Suprapubic skin (tissue), 4 donors: ENCODE results near the gene SDS. TPM values are rescaled to one million over a fixed set of nuclear protein-coding genes. Genes with fewer than 3 reads are reported as not detected.

Experiments
- DNase-seq, 2 donors: peaks; one replicate each; pipeline ENCODE4 v3.0.0-alpha.2; 2019; ENCODE audit warnings: low spot score in 2 of 2
- H3K27ac ChIP-seq: fragments of 200-600 bp; sonication (generic); one replicate; pipeline ENCODE4 v1.5.1; 2019
- H3K27me3 ChIP-seq: fragments of 200-600 bp; sonication (generic); one replicate; pipeline ENCODE4 v1.5.1; 2019
- H3K36me3 ChIP-seq: fragments of 200-600 bp; sonication (generic); one replicate; pipeline ENCODE4 v1.5.1; 2019
- H3K4me1 ChIP-seq: fragments of 200-600 bp; sonication (generic); one replicate; pipeline ENCODE4 v1.5.1; 2019
- H3K4me3 ChIP-seq: fragments of 200-600 bp; sonication (generic); one replicate; pipeline ENCODE4 v1.5.1; 2019; ENCODE audit warnings: mild to moderate bottlenecking
- H3K9me3 ChIP-seq: fragments of 200-600 bp; sonication (generic); one replicate; pipeline ENCODE4 v1.5.1; 2019
- EP300 ChIP-seq: sonication (generic); formaldehyde crosslinking; IDR thresholded peaks from one replicate; pipeline ENCODE4 v1.6.1; 2017; ENCODE audit warnings: antibody characterized with exemption
- POLR2A ChIP-seq, 2 donors: fragments of 450-650 bp; IDR thresholded peaks; one replicate each; pipeline ENCODE4 v1.6.1; 2017; ENCODE audit warnings: antibody characterized with exemption in 2 of 2, mild to moderate bottlenecking in 2 of 2, moderate library complexity in 2 of 2
- POLR2AphosphoS5 ChIP-seq, 3 donors: sonication (generic); formaldehyde crosslinking; IDR thresholded peaks; one replicate each; pipeline ENCODE4 v1.6.1; 2017; ENCODE audit warnings: antibody characterized with exemption in 3 of 3
- WGBS: methylation state at CpG from one replicate; pipeline ENCODE4 v1.1.5; 2018; 5-methylcytosine and 5-hydroxymethylcytosine counted together
- total RNA-seq, 4 donors: library from RNA; depleted of rRNA; stranded (reverse); fragments of >200 nt; gene quantifications; one replicate each; pipeline ENCODE4 v1.1.0, GENCODE V29; 2016
- TF ChIP-seq, protein P1 (sequence below), 2 donors: fragments of 200-600 bp in 1 of 2; fragments of 450-650 bp in 1 of 2; sonication (generic) in 1 of 2; IDR thresholded peaks; one replicate each; pipeline ENCODE4 v1.5.1; 2016 to 2019; ENCODE audit warnings: antibody characterized with exemption in 2 of 2, mild to moderate bottlenecking in 1 of 2, moderate library complexity in 1 of 2

The SDS gene
- total RNA-seq, 4 donors from 2014 or later = 2.7 TPM; not detected in 3

DNA sequence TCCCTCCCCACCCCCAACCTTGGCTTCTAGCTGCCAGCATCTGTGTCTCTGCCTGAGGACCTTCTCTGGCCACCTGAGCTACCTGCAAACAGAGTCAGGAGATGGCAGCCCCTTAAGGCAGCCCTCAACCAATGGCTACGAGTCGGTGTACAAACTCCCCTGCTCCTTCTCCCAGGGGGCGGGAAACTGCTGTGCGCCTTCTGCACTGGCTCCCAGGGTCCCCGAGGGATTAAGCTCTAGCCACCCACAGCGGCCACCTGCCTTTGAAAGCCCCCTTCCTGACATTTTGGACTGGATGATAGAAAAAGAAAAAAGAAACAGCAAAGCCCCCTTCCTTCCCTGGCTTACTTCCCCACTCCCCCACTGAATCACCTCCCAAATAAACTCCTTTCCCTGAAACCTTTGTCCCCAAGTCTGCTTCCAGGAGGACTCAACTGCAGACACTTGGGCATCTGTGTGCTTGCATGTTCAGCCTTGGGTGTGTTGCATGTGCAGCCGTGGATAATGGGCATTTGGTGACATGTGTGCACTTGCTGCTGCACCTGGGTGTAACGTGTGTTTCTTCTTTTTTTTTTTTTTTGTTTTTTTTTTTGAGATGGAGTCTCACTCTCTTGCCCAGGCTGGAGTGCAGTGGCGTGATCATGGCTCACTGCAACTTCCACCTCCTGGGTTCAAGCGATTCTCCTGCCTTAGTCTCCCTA, 6.0 kb downstream of the SDS start:
- Histone ChIP-seq H3K27me3 (peaks cover 23% of the 10 kb centered on the region), H3K9me3 (no peaks in the 10 kb centered on the region), H3K36me3 (no peaks in the 10 kb centered on the region), H3K27ac (no peak overlapping the region), H3K4me3 (no peak overlapping the region), H3K4me1 (no peaks in the 10 kb centered on the region)
- TF ChIP-seq, protein P1, sequence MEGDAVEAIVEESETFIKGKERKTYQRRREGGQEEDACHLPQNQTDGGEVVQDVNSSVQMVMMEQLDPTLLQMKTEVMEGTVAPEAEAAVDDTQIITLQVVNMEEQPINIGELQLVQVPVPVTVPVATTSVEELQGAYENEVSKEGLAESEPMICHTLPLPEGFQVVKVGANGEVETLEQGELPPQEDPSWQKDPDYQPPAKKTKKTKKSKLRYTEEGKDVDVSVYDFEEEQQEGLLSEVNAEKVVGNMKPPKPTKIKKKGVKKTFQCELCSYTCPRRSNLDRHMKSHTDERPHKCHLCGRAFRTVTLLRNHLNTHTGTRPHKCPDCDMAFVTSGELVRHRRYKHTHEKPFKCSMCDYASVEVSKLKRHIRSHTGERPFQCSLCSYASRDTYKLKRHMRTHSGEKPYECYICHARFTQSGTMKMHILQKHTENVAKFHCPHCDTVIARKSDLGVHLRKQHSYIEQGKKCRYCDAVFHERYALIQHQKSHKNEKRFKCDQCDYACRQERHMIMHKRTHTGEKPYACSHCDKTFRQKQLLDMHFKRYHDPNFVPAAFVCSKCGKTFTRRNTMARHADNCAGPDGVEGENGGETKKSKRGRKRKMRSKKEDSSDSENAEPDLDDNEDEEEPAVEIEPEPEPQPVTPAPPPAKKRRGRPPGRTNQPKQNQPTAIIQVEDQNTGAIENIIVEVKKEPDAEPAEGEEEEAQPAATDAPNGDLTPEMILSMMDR (IDR thresholded peaks at IDR 0.05) = no peak
- no peak for DNase-seq
- 43% methylated on average over 7 of the region's 10 CpGs for WGBS

DNA sequence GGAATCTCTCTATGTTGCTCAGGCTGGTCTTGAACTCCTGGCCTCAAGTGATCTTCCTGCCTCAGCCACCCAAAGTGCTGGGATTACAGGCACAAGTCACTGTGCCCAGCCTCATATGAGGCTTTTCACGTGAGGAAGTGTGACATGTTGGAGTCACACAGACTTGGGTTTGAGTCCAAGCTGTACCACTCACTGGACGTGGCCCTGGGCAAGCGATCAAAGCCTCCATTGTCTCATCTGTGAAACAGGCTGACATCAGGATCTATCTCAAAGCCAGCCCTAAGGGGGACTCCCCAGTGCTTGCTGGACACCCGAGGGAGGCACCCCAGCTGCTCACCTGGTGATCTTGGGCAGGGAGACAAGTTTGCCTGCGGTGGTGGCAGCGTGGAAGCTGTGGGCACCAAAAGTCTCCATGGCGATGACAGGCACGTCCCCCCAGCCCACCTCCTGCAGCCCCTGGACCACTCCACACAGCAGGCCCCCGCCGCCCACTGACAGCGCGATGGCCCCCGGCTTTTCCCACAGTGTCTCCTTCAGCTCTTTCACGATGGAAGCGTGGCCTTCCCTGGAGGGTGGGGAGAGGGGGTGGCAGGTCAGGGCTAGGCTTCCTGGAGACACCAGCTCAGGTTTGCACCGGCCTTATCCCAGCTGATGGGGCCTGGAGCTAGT, 6.7 kb downstream of the SDS start:
- Histone ChIP-seq H3K4me1 (no peaks in the 10 kb centered on the region), H3K27ac (no peak overlapping the region), H3K4me3 (no peak overlapping the region), H3K9me3 (no peaks in the 10 kb centered on the region), H3K27me3 (peaks cover 23% of the 10 kb centered on the region), H3K36me3 (no peaks in the 10 kb centered on the region)
- no peak for TF ChIP-seq EP300
- TF ChIP-seq, protein P1 (IDR thresholded peaks at IDR 0.05) = no peak
- 77% methylated on average over 9 of the region's 16 CpGs for WGBS
- no peak for DNase-seq

DNA sequence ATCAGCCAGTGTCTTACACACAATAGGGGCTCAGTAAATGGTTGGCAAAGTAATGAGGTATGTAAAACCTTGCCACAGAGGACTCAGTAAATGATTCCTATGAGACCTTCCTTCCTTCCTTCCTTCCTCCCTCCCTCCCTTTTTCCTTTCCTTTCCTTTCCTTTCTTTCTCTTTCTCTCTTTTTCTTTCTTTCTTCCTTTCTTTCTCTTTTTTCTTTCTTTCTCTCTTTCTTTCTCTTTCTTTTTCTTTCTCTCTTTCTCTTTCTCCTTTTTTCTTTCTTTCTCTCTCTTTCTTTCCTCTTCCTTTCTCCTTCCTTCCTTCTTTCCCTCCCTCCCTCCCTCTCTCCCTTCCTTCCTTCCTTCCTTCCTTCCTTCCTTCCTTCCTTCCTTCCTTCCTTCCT, 7.5 kb downstream of the SDS start:
- Histone ChIP-seq H3K4me1 (no peaks in the 10 kb centered on the region), H3K27ac (no peak overlapping the region), H3K36me3 (peaks cover 4% of the 10 kb centered on the region), H3K4me3 (no peak overlapping the region), H3K9me3 (no peaks in the 10 kb centered on the region), H3K27me3 (peaks cover 23% of the 10 kb centered on the region)
- TF ChIP-seq POLR2AphosphoS5 (IDR thresholded peaks at IDR 0.05) (no peak), POLR2A (IDR thresholded peaks at IDR 0.05) (no peak), EP300 (no peak)
- TF ChIP-seq, protein P1 (IDR thresholded peaks at IDR 0.05) = no peak
- DNase-seq = no peak

DNA sequence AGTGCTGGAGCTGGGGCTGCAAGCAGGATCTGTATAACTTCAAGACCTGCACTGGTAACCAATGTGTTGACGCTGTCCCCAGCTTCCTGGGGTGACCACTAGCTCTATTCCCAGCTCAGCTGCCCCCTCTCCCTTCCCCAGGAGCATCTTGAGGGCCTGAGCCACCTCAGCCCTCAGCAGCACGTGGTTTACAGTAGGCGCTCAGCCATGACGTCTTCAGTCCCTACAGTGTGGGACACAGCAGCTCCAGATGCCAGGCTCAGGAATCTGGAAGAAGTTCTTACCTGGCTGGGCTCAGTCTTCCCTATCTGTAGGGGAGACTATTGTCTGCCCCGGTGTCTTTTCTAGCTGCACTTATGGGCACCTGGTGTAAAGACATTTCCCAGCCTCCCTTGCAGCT, 8.6 kb downstream of the SDS start:
- WGBS = 92% methylated on average over 2 of the region's 5 CpGs
- peaks cover 20% of the 10 kb centered on the region for H3K27me3 ChIP-seq
- peaks cover 15% of the 10 kb centered on the region for H3K36me3 ChIP-seq
- no peak overlapping the region for H3K27ac ChIP-seq
- H3K4me1 ChIP-seq = no peaks in the 10 kb centered on the region
- no peak overlapping the region for H3K4me3 ChIP-seq
- TF ChIP-seq POLR2AphosphoS5 (IDR thresholded peaks at IDR 0.05) (no peak), EP300 (no peak), POLR2A (IDR thresholded peaks at IDR 0.05) (no peak)
- TF ChIP-seq, protein P1 (IDR thresholded peaks at IDR 0.05) = no peak
- DNase-seq = no peak
- H3K9me3 ChIP-seq = no peaks in the 10 kb centered on the region

DNA sequence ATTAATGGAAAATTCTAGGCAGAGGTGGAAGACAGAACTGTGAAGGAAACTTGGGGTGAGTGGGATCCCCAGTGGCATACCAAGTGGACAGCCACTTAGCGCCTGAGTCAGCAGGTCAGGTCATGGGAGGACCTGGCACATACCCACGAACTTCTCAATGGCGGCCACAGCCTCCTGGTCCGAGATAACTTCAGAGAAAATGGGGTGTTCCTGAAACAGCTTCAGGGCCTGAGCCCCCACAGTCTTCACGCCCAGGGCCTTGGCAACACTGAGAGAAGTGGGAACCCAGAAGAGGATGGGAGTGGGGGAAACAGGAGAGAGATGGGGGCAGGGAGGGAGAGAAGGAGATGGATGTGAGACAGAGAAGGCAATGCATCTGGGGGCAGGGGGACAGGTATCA, 9.9 kb downstream of the SDS start:
- Histone ChIP-seq H3K27ac (no peak overlapping the region), H3K4me3 (no peak overlapping the region), H3K27me3 (peaks cover 11% of the 10 kb centered on the region), H3K4me1 (no peaks in the 10 kb centered on the region), H3K9me3 (no peaks in the 10 kb centered on the region), H3K36me3 (peaks cover 29% of the 10 kb centered on the region)
- DNase-seq = no peak
- TF ChIP-seq, protein P1 (IDR thresholded peaks at IDR 0.05) = no peak
- TF ChIP-seq POLR2AphosphoS5 (IDR thresholded peaks at IDR 0.05) (no peak), POLR2A (IDR thresholded peaks at IDR 0.05) (no peak), EP300 (no peak)
- WGBS = 91% methylated on average over 5 of the region's 5 CpGs
